Measurements from ENCODE around the gene GLIPR2.

The GLIPR2 gene

GRCh38 chr9:36190388-36191289, 54.1 kb downstream of the GLIPR2 start, which contains the start of gene CLTA:
CLTA (plus strand) TSS chr9:36190921; CDS start chr9:36191057, 136 bp downstream.
- in situ Hi-C loops (cut with HindIII; ENCODE audit: low sequenced_read_pairs) = no loop called here

DNA sequence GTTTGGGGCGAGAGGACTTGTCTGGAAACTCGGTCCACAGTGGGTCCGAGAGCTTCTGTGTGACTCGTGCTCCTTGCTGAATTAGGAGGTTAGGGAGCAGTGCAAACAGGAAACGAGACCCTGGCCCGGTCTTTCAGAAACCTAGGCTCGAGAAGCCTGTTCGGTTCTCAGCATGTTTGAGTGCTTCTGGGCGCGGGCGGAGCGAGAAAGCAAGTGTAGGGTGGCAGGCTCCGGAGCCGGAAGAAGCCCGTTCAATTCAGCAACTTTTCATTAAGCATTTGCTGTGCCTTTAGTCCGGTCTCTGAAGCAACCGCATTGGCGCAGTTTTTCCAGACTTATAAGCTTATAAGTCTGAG, 54.7 kb downstream of the GLIPR2 start:
- in situ Hi-C loops (cut with HindIII; ENCODE audit: low sequenced_read_pairs) = no loop called here

GRCh38 chr9:36191686-36192085, 55.2 kb downstream of the GLIPR2 start:
- in situ Hi-C loops (cut with HindIII; ENCODE audit: low sequenced_read_pairs) = no loop called here

DNA sequence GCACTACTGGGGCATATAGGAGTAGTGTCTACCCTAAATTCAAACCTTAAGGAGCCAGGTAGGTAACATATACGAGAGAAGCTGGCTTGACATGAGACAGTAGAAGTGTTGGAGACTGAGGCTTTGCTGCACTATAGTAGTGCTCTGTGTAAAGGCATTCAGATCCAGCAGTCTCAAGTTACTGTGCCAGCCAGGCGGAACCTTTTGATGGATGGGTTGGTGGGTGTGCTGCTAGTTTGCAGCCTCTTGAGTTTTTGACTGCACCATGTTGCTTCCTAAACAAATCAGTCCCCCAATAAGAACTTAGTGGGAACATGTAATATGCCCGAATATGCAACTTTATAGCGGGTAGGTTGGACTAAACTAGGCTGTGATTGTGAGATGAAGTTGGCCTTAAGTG, 55.7 kb downstream of the GLIPR2 start:
- in situ Hi-C loops (cut with HindIII; ENCODE audit: low sequenced_read_pairs) = no loop called here

DNA sequence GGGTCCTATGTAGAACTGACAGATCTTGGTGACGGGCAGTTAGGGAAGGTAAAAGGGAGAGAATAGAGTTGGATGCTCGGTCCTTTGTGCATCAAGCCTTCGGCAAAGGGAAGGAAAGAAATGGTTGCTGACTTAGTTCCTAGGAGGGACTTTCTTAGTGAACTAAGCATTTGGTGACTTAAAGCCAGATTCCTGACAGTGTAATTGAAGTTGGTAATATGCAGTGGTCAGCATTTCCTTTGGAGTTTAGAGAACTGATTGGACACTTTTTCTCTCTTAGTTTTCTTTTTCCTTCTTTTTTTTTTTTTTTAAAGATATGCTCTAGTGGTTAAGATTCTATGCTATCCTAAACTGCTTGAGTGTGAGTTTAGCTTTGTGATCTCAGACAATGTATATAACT, 56.5 kb downstream of the GLIPR2 start:
- in situ Hi-C loops (cut with HindIII; ENCODE audit: low sequenced_read_pairs) = no loop called here

DNA sequence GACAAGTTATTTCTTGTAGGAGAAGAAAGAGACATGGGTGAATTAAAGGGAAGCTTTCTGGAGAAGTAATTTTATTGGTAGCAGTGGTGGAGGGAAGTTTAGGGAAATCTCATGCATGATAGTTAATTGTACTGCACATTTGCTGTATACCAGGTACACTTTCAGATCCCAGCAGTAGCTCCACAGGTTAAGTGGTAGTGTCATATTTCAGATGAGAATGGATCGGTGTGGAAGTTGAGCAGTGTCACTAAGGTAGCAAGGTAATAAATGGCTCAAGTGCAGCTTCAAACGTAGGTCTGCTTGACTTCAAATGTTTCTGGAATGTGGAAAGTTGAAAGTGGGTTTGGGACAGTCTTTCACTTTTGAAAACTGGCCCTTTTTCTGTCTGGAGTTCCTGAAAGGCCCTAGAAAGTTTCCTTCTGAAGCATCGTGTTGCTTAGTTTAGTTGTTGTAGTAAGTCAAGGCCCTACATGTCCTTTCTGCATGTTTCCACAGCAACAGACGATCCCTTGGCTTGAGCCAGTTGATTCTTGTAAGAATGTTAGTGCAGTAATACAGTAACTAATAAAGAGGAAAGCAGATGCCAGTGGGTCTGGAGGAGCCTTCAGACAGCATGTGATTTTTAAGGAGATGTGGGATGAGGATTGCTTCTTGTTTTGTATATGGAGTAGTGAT, 57.9 kb downstream of the GLIPR2 start:
- in situ Hi-C loops (cut with HindIII; ENCODE audit: low sequenced_read_pairs) = no loop called here

GRCh38 chr9:36204906-36205547, 68.5 kb downstream of the GLIPR2 start:
- in situ Hi-C loops (cut with HindIII; ENCODE audit: low sequenced_read_pairs) = no loop called here

GRCh38 chr9:36207016-36207415, 70.5 kb downstream of the GLIPR2 start:
- in situ Hi-C loops (cut with HindIII; ENCODE audit: low sequenced_read_pairs) = no loop called here

GRCh38 chr9:36207546-36208012, 71.0 kb downstream of the GLIPR2 start:
- in situ Hi-C loops (cut with HindIII; ENCODE audit: low sequenced_read_pairs) = no loop called here

DNA sequence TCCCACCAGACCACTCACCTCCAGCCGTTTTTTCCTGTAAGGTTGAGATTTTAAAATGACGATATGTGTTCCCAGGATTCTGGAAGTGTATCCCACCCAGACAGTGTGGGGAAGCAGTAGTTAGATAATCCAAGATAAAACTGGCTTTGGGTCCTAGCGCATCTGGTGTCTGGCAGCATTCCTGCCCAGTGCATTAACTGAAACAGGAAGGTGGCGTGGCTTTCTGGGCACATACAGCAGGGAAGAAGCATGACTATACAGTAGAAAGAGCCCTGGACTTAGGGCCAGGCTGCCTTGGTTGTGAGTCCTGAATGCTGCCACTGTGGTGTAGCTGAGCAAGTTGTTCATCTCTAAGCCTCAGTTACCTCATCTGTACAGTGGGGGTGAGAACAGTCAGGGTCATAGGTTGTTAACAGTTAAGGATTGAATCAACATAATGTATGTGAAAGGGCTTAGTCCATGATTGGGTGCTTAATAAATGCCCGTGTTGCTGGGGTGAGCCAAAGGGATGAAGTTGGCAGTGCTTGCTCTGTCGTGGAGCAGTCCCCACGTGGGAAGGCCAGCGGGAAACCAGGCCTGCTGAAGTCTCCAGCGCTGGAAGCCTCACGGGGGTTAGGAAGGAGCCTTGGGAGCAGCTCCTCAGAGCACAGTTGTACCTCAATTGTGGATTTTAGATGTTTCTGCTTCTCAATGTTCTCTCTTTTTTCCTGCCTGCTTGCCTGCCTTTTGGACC, 72.2 kb downstream of the GLIPR2 start:
- in situ Hi-C loops (cut with HindIII; ENCODE audit: low sequenced_read_pairs) = no loop called here

GRCh38 chr9:36210722-36211121, 74.2 kb downstream of the GLIPR2 start:
- in situ Hi-C loops (cut with HindIII; ENCODE audit: low sequenced_read_pairs) = loop anchor here (5.0 kb wide), 1 partner anchor 132 kb away; no protein-coding TSS in a partner anchor

DNA sequence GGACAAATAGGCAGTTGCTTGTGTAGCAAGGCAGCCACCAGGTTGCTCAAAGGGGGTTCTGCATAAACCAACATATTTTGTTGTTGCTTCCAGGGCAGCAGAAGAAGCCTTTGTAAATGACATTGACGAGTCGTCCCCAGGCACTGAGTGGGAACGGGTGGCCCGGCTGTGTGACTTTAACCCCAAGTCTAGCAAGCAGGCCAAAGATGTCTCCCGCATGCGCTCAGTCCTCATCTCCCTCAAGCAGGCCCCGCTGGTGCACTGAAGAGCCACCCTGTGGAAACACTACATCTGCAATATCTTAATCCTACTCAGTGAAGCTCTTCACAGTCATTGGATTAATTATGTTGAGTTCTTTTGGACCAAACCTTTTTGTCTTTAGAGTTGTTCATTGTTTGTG, 75.0 kb downstream of the GLIPR2 start:
- in situ Hi-C loops (cut with HindIII; ENCODE audit: low sequenced_read_pairs) = loop anchor here (5.0 kb wide), 1 partner anchor 131 kb away; no protein-coding TSS in a partner anchor

- in situ Hi-C loops (cut with HindIII; ENCODE audit: low sequenced_read_pairs) = loop anchor here (5.0 kb wide), 1 partner anchor 129 kb away; no protein-coding TSS in a partner anchor
These were observed 76.9 kb downstream of the GLIPR2 start for GRCh38 chr9:36213387-36213786.
